ENCODE measurements around the gene DACH2. TPM values are rescaled to one million over a fixed set of nuclear protein-coding genes. Genes with fewer than 3 reads are reported as not detected.

The DACH2 gene
- total RNA-seq, 2 experiments from 2014 or later = not detected

- BruUV-seq (replicated peaks) = no TSS peak
- no peak for DNase-seq (ENCODE audit: low spot score)
- POLR2A ChIA-PET = interaction anchor here (0.9 kb wide), 1 partner anchor 9 kb away, joined by 3 read pairs; no protein-coding TSS in a partner anchor
- Histone ChIP-seq H3K4me2 (ENCODE audit: low read length) (no peak overlapping the region), H3K4me1 (ENCODE audit: insufficient read depth, low read length, poor library complexity, severe bottlenecking) (no peaks in the 10 kb centered on the region), H3K9me3 (ENCODE audit: low read length) (no peaks in the 10 kb centered on the region), H3K36me3 (ENCODE audit: insufficient read depth, low read length) (no peaks in the 10 kb centered on the region), H3K4me3 (ENCODE audit: low read depth, low read length, poor library complexity, severe bottlenecking) (no peak overlapping the region), H2AFZ (ENCODE audit: low read length) (no peak overlapping the region), H3K27ac (ENCODE audit: low read depth, low read length, poor library complexity, severe bottlenecking) (no peak overlapping the region), H4K20me1 (ENCODE audit: insufficient read depth, low read length) (no peaks in the 10 kb centered on the region), H3K9me2 (ENCODE audit: insufficient read depth, low read length) (no peaks in the 10 kb centered on the region), H3K79me2 (ENCODE audit: insufficient read depth, low read depth, low read length) (no peaks in the 10 kb centered on the region)
- CTCF ChIA-PET (ENCODE audit: unreplicated experiment) = no interaction called here
- TF ChIP-seq EZH2phosphoT487 (IDR thresholded peaks at IDR 0.05; ENCODE audit: borderline replicate concordance, low read depth, low read length) = no peak
- TF ChIP-seq CTCF (conservative IDR thresholded peaks at IDR 0.05; ENCODE audit: low read length) = no peak
- intact Hi-C loops (cut with micrococcal nuclease; ENCODE audit: unreplicated experiment) = no loop called here
These were observed 576.0 kb downstream of the DACH2 start for GRCh38 chrX:86724277-86724676.

- Histone ChIP-seq H3K79me2 (ENCODE audit: insufficient read depth, low read depth, low read length) (no peaks in the 10 kb centered on the region), H3K4me2 (ENCODE audit: low read length) (no peak overlapping the region), H2AFZ (ENCODE audit: low read length) (no peak overlapping the region), H3K36me3 (ENCODE audit: insufficient read depth, low read length) (no peaks in the 10 kb centered on the region), H3K9me3 (ENCODE audit: low read length) (no peaks in the 10 kb centered on the region), H3K4me3 (ENCODE audit: low read depth, low read length, poor library complexity, severe bottlenecking) (no peak overlapping the region), H4K20me1 (ENCODE audit: insufficient read depth, low read length) (no peaks in the 10 kb centered on the region), H3K27ac (ENCODE audit: low read depth, low read length, poor library complexity, severe bottlenecking) (no peak overlapping the region), H3K9me2 (ENCODE audit: insufficient read depth, low read length) (no peaks in the 10 kb centered on the region), H3K4me1 (ENCODE audit: insufficient read depth, low read length, poor library complexity, severe bottlenecking) (no peaks in the 10 kb centered on the region)
- no TSS peak for BruUV-seq (replicated peaks)
- intact Hi-C loops (cut with micrococcal nuclease; ENCODE audit: unreplicated experiment) = no loop called here
- ChIA-PET POLR2A (no interaction called here), CTCF (ENCODE audit: unreplicated experiment) (no interaction called here)
- TF ChIP-seq CTCF (conservative IDR thresholded peaks at IDR 0.05; ENCODE audit: low read length) (no peak), EZH2phosphoT487 (IDR thresholded peaks at IDR 0.05; ENCODE audit: borderline replicate concordance, low read depth, low read length) (no peak)
- no peak for DNase-seq (ENCODE audit: low spot score)
These were observed 598.8 kb downstream of the DACH2 start for GRCh38 chrX:86747091-86747490.

GRCh38 chrX:86805241-86805640, 657.0 kb downstream of the DACH2 start:
- TF ChIP-seq CTCF (conservative IDR thresholded peaks at IDR 0.05; ENCODE audit: low read length) = no peak
- no peak for TF ChIP-seq EZH2phosphoT487 (IDR thresholded peaks at IDR 0.05; ENCODE audit: borderline replicate concordance, low read depth, low read length)
- H3K27ac ChIP-seq (ENCODE audit: low read depth, low read length, poor library complexity, severe bottlenecking) = no peak overlapping the region
- H3K4me3 ChIP-seq (ENCODE audit: low read depth, low read length, poor library complexity, severe bottlenecking) = no peak overlapping the region
- no peaks in the 10 kb centered on the region for H4K20me1 ChIP-seq (ENCODE audit: insufficient read depth, low read length)
- no TSS peak for BruUV-seq (replicated peaks)
- H3K4me2 ChIP-seq (ENCODE audit: low read length) = no peak overlapping the region
- H3K9me3 ChIP-seq (ENCODE audit: low read length) = no peaks in the 10 kb centered on the region
- H3K9me2 ChIP-seq (ENCODE audit: insufficient read depth, low read length) = no peaks in the 10 kb centered on the region
- CTCF ChIA-PET (ENCODE audit: unreplicated experiment) = no interaction called here
- no peaks in the 10 kb centered on the region for H3K36me3 ChIP-seq (ENCODE audit: insufficient read depth, low read length)
- no peaks in the 10 kb centered on the region for H3K4me1 ChIP-seq (ENCODE audit: insufficient read depth, low read length, poor library complexity, severe bottlenecking)
- no peak for DNase-seq (ENCODE audit: low spot score)
- POLR2A ChIA-PET = no interaction called here
- no peaks in the 10 kb centered on the region for H3K79me2 ChIP-seq (ENCODE audit: insufficient read depth, low read depth, low read length)
- H2AFZ ChIP-seq (ENCODE audit: low read length) = no peak overlapping the region
- intact Hi-C loops (cut with micrococcal nuclease; ENCODE audit: unreplicated experiment) = no loop called here
